ENCODE measurements around the gene PTPRO.

Gene PTPRO

GRCh38 chr12:15334225-15334624 is 11.9 kb downstream of the PTPRO start:
- Histone ChIP-seq H3K36me3 (replicated peaks; ENCODE audit: low read depth, low read length) (no peaks in the 10 kb centered on the region), H2AFZ (ENCODE audit: low read depth, low read length) (no peak overlapping the region), H3K27me3 (ENCODE audit: low read depth, low read length) (no peaks in the 10 kb centered on the region), H3K79me2 (ENCODE audit: low read length) (no peaks in the 10 kb centered on the region), H3K9me3 (ENCODE audit: insufficient read depth, low read length) (no peaks in the 10 kb centered on the region), H4K20me1 (ENCODE audit: insufficient read depth, low read length) (no peaks in the 10 kb centered on the region), H3K4me2 (ENCODE audit: low read length) (no peak overlapping the region), H3K27ac (ENCODE audit: low read length) (no peak overlapping the region), H3K4me1 (ENCODE audit: low read length) (no peaks in the 10 kb centered on the region), H3K9ac (ENCODE audit: low read length) (no peak overlapping the region), H3K4me3 (ENCODE audit: low read length) (no peak overlapping the region)
- TF ChIP-seq CTCF (IDR thresholded peaks at IDR 0.05; ENCODE audit: low read depth, low read length) (no peak), EZH2phosphoT487 (IDR thresholded peaks at IDR 0.05; ENCODE audit: low read depth) (no peak)

- no peaks in the 10 kb centered on the region for H3K9me3 ChIP-seq (ENCODE audit: insufficient read depth, low read length)
- no peak overlapping the region for H3K9ac ChIP-seq (ENCODE audit: low read length)
- no peak overlapping the region for H3K4me3 ChIP-seq (ENCODE audit: low read length)
- H3K27ac ChIP-seq (ENCODE audit: low read length): no peak overlapping the region
- no peaks in the 10 kb centered on the region for H3K27me3 ChIP-seq (ENCODE audit: low read depth, low read length)
- H3K79me2 ChIP-seq (ENCODE audit: low read length): no peaks in the 10 kb centered on the region
- no peak overlapping the region for H2AFZ ChIP-seq (ENCODE audit: low read depth, low read length)
- H4K20me1 ChIP-seq (ENCODE audit: insufficient read depth, low read length): no peaks in the 10 kb centered on the region
- TF ChIP-seq CTCF (IDR thresholded peaks at IDR 0.05; ENCODE audit: low read depth, low read length): no peak
- no peak for TF ChIP-seq EZH2phosphoT487 (IDR thresholded peaks at IDR 0.05; ENCODE audit: low read depth)
- no peak overlapping the region for H3K4me2 ChIP-seq (ENCODE audit: low read length)
- H3K4me1 ChIP-seq (ENCODE audit: low read length): no peaks in the 10 kb centered on the region
- H3K36me3 ChIP-seq (replicated peaks; ENCODE audit: low read depth, low read length): no peaks in the 10 kb centered on the region
Measured at GRCh38 chr12:15335959-15336358, 13.7 kb downstream of the PTPRO start.

DNA sequence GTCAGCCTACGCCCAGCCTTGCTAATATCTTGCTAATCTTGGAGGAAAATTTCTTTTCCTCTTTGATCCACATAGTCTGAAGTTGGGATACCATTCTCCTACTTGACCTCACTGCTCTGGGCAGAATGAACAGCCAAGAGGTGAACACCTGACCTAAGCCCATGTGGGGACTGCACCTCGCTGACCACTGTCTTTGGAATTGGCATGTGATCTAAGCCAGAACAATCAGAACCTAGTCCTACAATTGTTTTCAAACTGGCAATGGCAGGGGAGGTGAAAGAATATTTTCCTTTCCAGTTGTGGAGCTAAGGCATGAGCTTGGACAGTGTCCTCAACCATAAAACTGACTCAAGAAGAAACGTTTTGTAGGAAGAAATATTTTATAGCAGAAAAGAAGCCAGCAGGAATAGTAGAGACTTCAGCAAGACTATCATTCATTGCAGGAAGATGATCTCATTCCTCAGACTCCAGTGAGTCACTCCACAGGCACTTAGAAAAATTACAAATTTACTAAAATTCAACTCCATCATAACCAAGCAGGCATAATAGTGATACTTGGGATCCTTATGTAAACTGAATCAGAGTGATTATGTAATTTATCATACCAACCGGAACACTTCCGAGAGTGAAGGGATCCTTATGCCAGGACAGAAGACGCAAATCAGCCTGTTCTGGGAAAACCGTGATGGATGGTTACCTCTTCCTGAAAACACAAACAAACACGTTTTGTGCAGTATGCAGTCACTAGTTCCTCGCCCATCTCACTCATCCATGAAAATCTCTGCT is 14.7 kb downstream of the PTPRO start:
- no peaks in the 10 kb centered on the region for H3K27me3 ChIP-seq (ENCODE audit: low read depth, low read length)
- no peaks in the 10 kb centered on the region for H3K79me2 ChIP-seq (ENCODE audit: low read length)
- no peaks in the 10 kb centered on the region for H3K36me3 ChIP-seq (replicated peaks; ENCODE audit: low read depth, low read length)
- H3K27ac ChIP-seq (ENCODE audit: low read length): no peak overlapping the region
- H3K9me3 ChIP-seq (ENCODE audit: insufficient read depth, low read length): no peaks in the 10 kb centered on the region
- no peaks in the 10 kb centered on the region for H4K20me1 ChIP-seq (ENCODE audit: insufficient read depth, low read length)
- H3K4me3 ChIP-seq (ENCODE audit: low read length): no peak overlapping the region
- no peaks in the 10 kb centered on the region for H3K4me1 ChIP-seq (ENCODE audit: low read length)
- H3K9ac ChIP-seq (ENCODE audit: low read length): no peak overlapping the region
- H2AFZ ChIP-seq (ENCODE audit: low read depth, low read length): no peak overlapping the region
- no peak for TF ChIP-seq CTCF (IDR thresholded peaks at IDR 0.05; ENCODE audit: low read depth, low read length)
- no peak for TF ChIP-seq EZH2phosphoT487 (IDR thresholded peaks at IDR 0.05; ENCODE audit: low read depth)
- H3K4me2 ChIP-seq (ENCODE audit: low read length): no peak overlapping the region

GRCh38 chr12:15341371-15341770 is 19.1 kb downstream of the PTPRO start:
- H3K4me1 ChIP-seq (ENCODE audit: low read length): no peaks in the 10 kb centered on the region
- H3K4me3 ChIP-seq (ENCODE audit: low read length): no peak overlapping the region
- H3K9ac ChIP-seq (ENCODE audit: low read length): no peak overlapping the region
- H3K36me3 ChIP-seq (replicated peaks; ENCODE audit: low read depth, low read length): no peaks in the 10 kb centered on the region
- TF ChIP-seq EZH2phosphoT487 (IDR thresholded peaks at IDR 0.05; ENCODE audit: low read depth): no peak
- TF ChIP-seq CTCF (IDR thresholded peaks at IDR 0.05; ENCODE audit: low read depth, low read length): no peak
- no peak overlapping the region for H2AFZ ChIP-seq (ENCODE audit: low read depth, low read length)
- H3K27me3 ChIP-seq (ENCODE audit: low read depth, low read length): no peaks in the 10 kb centered on the region
- no peak overlapping the region for H3K4me2 ChIP-seq (ENCODE audit: low read length)
- no peaks in the 10 kb centered on the region for H3K79me2 ChIP-seq (ENCODE audit: low read length)
- H3K27ac ChIP-seq (ENCODE audit: low read length): no peak overlapping the region
- H4K20me1 ChIP-seq (ENCODE audit: insufficient read depth, low read length): no peaks in the 10 kb centered on the region
- H3K9me3 ChIP-seq (ENCODE audit: insufficient read depth, low read length): no peaks in the 10 kb centered on the region
